Activated T-helper 2 cell treated with anti-CD3 and anti-CD28 coated beads, Interferon-gamma antibody, Interleukin-2, Interleukin-4, amounts not matched to agents 10 μg/mL and 5 μg/mL and 100 μg/mL, durations not matched to agents 14 hours and 24 hours and 36 hours (primary cell): ENCODE results near the gene FGD2. TPM values are rescaled to one million over a fixed set of nuclear protein-coding genes. Genes with fewer than 3 reads are reported as not detected.
A peak's percentile ranks its signal among the peaks of the same experiment; 100 is the strongest.
"Not testable (repeated sequence)": the region's sequence is repeated elsewhere in the genome, so short reads cannot be mapped to it uniquely, and the experiment has no call there.

Experiments
- DNase-seq: peaks from one replicate; pipeline ENCODE4 v3.0.0; 2021; ENCODE audit warnings: low spot score
- H3K27ac Mint-ChIP-seq: one replicate; pipeline ENCODE4 v1.8.0; 2021; ENCODE audit warnings: mixed read lengths
- H3K27me3 Mint-ChIP-seq: one replicate; pipeline ENCODE4 v1.8.0; 2021; ENCODE audit warnings: low read depth, mixed read lengths
- H3K36me3 Mint-ChIP-seq: one replicate; pipeline ENCODE4 v1.8.0; 2021; ENCODE audit warnings: low read depth, mixed read lengths
- H3K4me1 Mint-ChIP-seq: one replicate; pipeline ENCODE4 v1.8.0; 2021; ENCODE audit warnings: low read depth, mixed read lengths
- H3K4me3 Mint-ChIP-seq: one replicate; pipeline ENCODE4 v1.8.0; 2021; ENCODE audit warnings: low read depth, mild to moderate bottlenecking, moderate library complexity, mixed read lengths
- H3K9me3 Mint-ChIP-seq: one replicate; pipeline ENCODE4 v1.8.0; 2021; ENCODE audit warnings: mixed read lengths
- intact Hi-C: fragments of 100-400 bp; cut with micrococcal nuclease; formaldehyde crosslinking; loops from one replicate; pipeline ENCODE4 v1.15.1; 2023
- total RNA-seq: library from RNA; stranded (reverse); gene quantifications from 2 replicates; pipeline ENCODE4 v1.2.3, GENCODE V29; 2022

The FGD2 gene
- total RNA-seq, 1 donor from 2014 or later = 0.64 TPM

- Mint-ChIP-seq H3K36me3 (peaks cover 12% of the 10 kb centered on the region), H3K9me3 (peaks cover 9% of the 10 kb centered on the region), H3K27me3 (no peaks in the 10 kb centered on the region), H3K27ac (peak overlapping the region; percentile 95), H3K4me1 (peaks cover 53% of the 10 kb centered on the region), H3K4me3 (no peak overlapping the region)
- no peak for DNase-seq
- intact Hi-C loops = loop anchor here (1.0 kb wide), 3 partner anchors 7 to 139 kb away; no protein-coding TSS in a partner anchor
Observed at GRCh38 chr6:37033819-37034795, 28.7 kb downstream of the FGD2 start.

- Mint-ChIP-seq H3K9me3 (no peaks in the 10 kb centered on the region), H3K4me1 (peaks cover 49% of the 10 kb centered on the region), H3K27ac (no peak overlapping the region), H3K27me3 (no peaks in the 10 kb centered on the region), H3K4me3 (no peak overlapping the region), H3K36me3 (peaks cover 10% of the 10 kb centered on the region)
- no peak for DNase-seq
- intact Hi-C loops = no loop called here
Observed at GRCh38 chr6:37036146-37036545, 30.7 kb downstream of the FGD2 start.

- peaks cover 50% of the 10 kb centered on the region for H3K4me1 Mint-ChIP-seq
- DNase-seq = no peak
- peaks cover 3% of the 10 kb centered on the region for H3K36me3 Mint-ChIP-seq
- no peak overlapping the region for H3K27ac Mint-ChIP-seq
- no peaks in the 10 kb centered on the region for H3K27me3 Mint-ChIP-seq
- no peak overlapping the region for H3K4me3 Mint-ChIP-seq
- no peaks in the 10 kb centered on the region for H3K9me3 Mint-ChIP-seq
- intact Hi-C loops = no loop called here
Observed at GRCh38 chr6:37038292-37039198, 33.1 kb downstream of the FGD2 start.

GRCh38 chr6:37039958-37040357 lies 34.5 kb downstream of the FGD2 start:
- Mint-ChIP-seq H3K9me3 (no peaks in the 10 kb centered on the region), H3K27me3 (no peaks in the 10 kb centered on the region), H3K36me3 (peaks cover 3% of the 10 kb centered on the region), H3K4me1 (peaks cover 43% of the 10 kb centered on the region), H3K4me3 (no peak overlapping the region), H3K27ac (no peak overlapping the region)
- intact Hi-C loops = no loop called here
- no peak for DNase-seq

- no peaks in the 10 kb centered on the region for H3K27me3 Mint-ChIP-seq
- intact Hi-C loops = loop anchor here (1.0 kb wide), 1 partner anchor 8 kb away; no protein-coding TSS in a partner anchor
- peaks cover 3% of the 10 kb centered on the region for H3K36me3 Mint-ChIP-seq
- peak overlapping the region; percentile 68 for H3K27ac Mint-ChIP-seq
- H3K9me3 Mint-ChIP-seq = no peaks in the 10 kb centered on the region
- no peak for DNase-seq
- H3K4me1 Mint-ChIP-seq = peaks cover 48% of the 10 kb centered on the region
- no peak overlapping the region for H3K4me3 Mint-ChIP-seq
Observed at GRCh38 chr6:37041521-37041920, 36.1 kb downstream of the FGD2 start.

- Mint-ChIP-seq H3K4me1 (peaks cover 51% of the 10 kb centered on the region), H3K4me3 (no peak overlapping the region), H3K9me3 (no peaks in the 10 kb centered on the region), H3K27ac (peak overlapping the region; percentile 12), H3K36me3 (peaks cover 3% of the 10 kb centered on the region), H3K27me3 (no peaks in the 10 kb centered on the region)
- intact Hi-C loops = no loop called here
- DNase-seq = no peak
Observed at GRCh38 chr6:37042150-37042549, 36.7 kb downstream of the FGD2 start.

GRCh38 chr6:37043091-37043490 lies 37.6 kb downstream of the FGD2 start:
- peaks cover 52% of the 10 kb centered on the region for H3K4me1 Mint-ChIP-seq
- H3K4me3 Mint-ChIP-seq, intact Hi-C loops: not testable (repeated sequence)

GRCh38 chr6:37047346-37047688 lies 41.9 kb downstream of the FGD2 start:
- Mint-ChIP-seq H3K4me1 (peaks cover 63% of the 10 kb centered on the region), H3K4me3 (no peak overlapping the region), H3K9me3 (no peaks in the 10 kb centered on the region), H3K27ac (peak overlapping the region; percentile 99), H3K36me3 (no peaks in the 10 kb centered on the region), H3K27me3 (no peaks in the 10 kb centered on the region)
- no peak for DNase-seq
- intact Hi-C loops = no loop called here

More at GRCh38 chr6:37043091-37043490, 37.6 kb downstream of the FGD2 start:
- H3K9me3 Mint-ChIP-seq, DNase-seq, H3K27me3 Mint-ChIP-seq, H3K36me3 Mint-ChIP-seq, H3K27ac Mint-ChIP-seq: not testable (repeated sequence)

GRCh38 chr6:37047689-37048402 lies 42.4 kb downstream of the FGD2 start:
- peak overlapping the region; percentile 99 for H3K27ac Mint-ChIP-seq
- peaks cover 63% of the 10 kb centered on the region for H3K4me1 Mint-ChIP-seq
- no peak overlapping the region for H3K4me3 Mint-ChIP-seq
- H3K27me3 Mint-ChIP-seq = no peaks in the 10 kb centered on the region
- DNase-seq = no peak
- H3K9me3 Mint-ChIP-seq = no peaks in the 10 kb centered on the region
- H3K36me3 Mint-ChIP-seq = no peaks in the 10 kb centered on the region
- intact Hi-C loops = no loop called here

- intact Hi-C loops = no loop called here
- peak overlapping the region; percentile 89 for H3K4me3 Mint-ChIP-seq
- no peaks in the 10 kb centered on the region for H3K9me3 Mint-ChIP-seq
- no peaks in the 10 kb centered on the region for H3K27me3 Mint-ChIP-seq
- H3K27ac Mint-ChIP-seq = peak overlapping the region; percentile 99
- H3K36me3 Mint-ChIP-seq = no peaks in the 10 kb centered on the region
- H3K4me1 Mint-ChIP-seq = peaks cover 61% of the 10 kb centered on the region
- no peak for DNase-seq
Observed at GRCh38 chr6:37048403-37048850, 43.0 kb downstream of the FGD2 start.

GRCh38 chr6:37048851-37049757 lies 43.6 kb downstream of the FGD2 start:
- intact Hi-C loops = no loop called here

More at GRCh38 chr6:37048851-37049757, 43.6 kb downstream of the FGD2 start:
- Mint-ChIP-seq H3K9me3 (no peaks in the 10 kb centered on the region), H3K27me3 (no peaks in the 10 kb centered on the region), H3K4me3 (peak overlapping the region; percentile 89), H3K27ac (peak overlapping the region; percentile 99), H3K36me3 (no peaks in the 10 kb centered on the region), H3K4me1 (peaks cover 57% of the 10 kb centered on the region)
- peak; percentile 62 for DNase-seq
